Renal cortex interstitium (tissue), 11 donors: ENCODE results near the gene BRAT1. TPM values are rescaled to one million over a fixed set of nuclear protein-coding genes. Genes with fewer than 3 reads are reported as not detected.

ENCODE experiments used
- DNase-seq, 11 donors: peaks; one replicate each; pipeline ENCODE4 v3.0.0-alpha.2; 2013; ENCODE audit warnings: low read depth in 9 of 11, low spot score in 4 of 11; ENCODE audit errors: extremely low read depth in 1 of 11
- polyA plus RNA-seq, 3 donors: library from polyadenylated mRNA; unstranded; fragments of 120-200 nt; gene quantifications; one replicate each; pipeline ENCODE4 v1.2.1, GENCODE V29; 2013; ENCODE audit not compliant: insufficient read length in 3 of 3

Gene BRAT1
- polyA plus RNA-seq, 3 donors = 21.5 to 37.7 (median 36.2) TPM

GRCh38 chr7:2589341-2589740, 34.0 kb upstream of the BRAT1 start:
- DNase-seq = no peak

- no peak for DNase-seq
These were observed 32.5 kb upstream of the BRAT1 start for GRCh38 chr7:2587778-2588177.

- DNase-seq = no peak
These were observed 31.8 kb upstream of the BRAT1 start for GRCh38 chr7:2587134-2587533.

- DNase-seq = no peak
These were observed 31.1 kb upstream of the BRAT1 start for GRCh38 chr7:2586326-2587020.

GRCh38 chr7:2585446-2585845, 30.1 kb upstream of the BRAT1 start:
- no peak for DNase-seq

GRCh38 chr7:2583798-2584580, 28.7 kb upstream of the BRAT1 start:
- no peak for DNase-seq

GRCh38 chr7:2582006-2582735, 26.8 kb upstream of the BRAT1 start:
- no peak for DNase-seq

- no peak for DNase-seq
These were observed 25.3 kb upstream of the BRAT1 start for GRCh38 chr7:2580636-2581035.

GRCh38 chr7:2577914-2578680, 22.8 kb upstream of the BRAT1 start:
- no peak for DNase-seq

GRCh38 chr7:2576742-2577491, 21.6 kb upstream of the BRAT1 start:
- no peak for DNase-seq

GRCh38 chr7:2575733-2576340, 20.5 kb upstream of the BRAT1 start:
- no peak for DNase-seq

GRCh38 chr7:2575046-2575732, 19.9 kb upstream of the BRAT1 start:
- no peak for DNase-seq

GRCh38 chr7:2573761-2574160, 18.4 kb upstream of the BRAT1 start:
- no peak for DNase-seq

GRCh38 chr7:2572101-2572842, 16.9 kb upstream of the BRAT1 start:
- no peak for DNase-seq

GRCh38 chr7:2571409-2571808, 16.1 kb upstream of the BRAT1 start:
- no peak for DNase-seq

GRCh38 chr7:2570021-2570420, 14.7 kb upstream of the BRAT1 start:
- DNase-seq = no peak

GRCh38 chr7:2569421-2569820, 14.1 kb upstream of the BRAT1 start:
- no peak for DNase-seq
